Measurements from ENCODE around the gene HIBCH. TPM values are rescaled to one million over a fixed set of nuclear protein-coding genes. Genes with fewer than 3 reads are reported as not detected.
A peak's percentile ranks its signal among the peaks of the same experiment; 100 is the strongest.
"Not testable (repeated sequence)": the region's sequence is repeated elsewhere in the genome, so short reads cannot be mapped to it uniquely, and the experiment has no call there.

HIBCH gene
- total and polyA plus RNA-seq, 9 of the 15 experiments (the other 6 are each of a cell fraction or from before 2014, with no cell fraction given), result 17.0 to 65.4 (median 28.3) TPM

- Histone ChIP-seq H3K4me2 (ENCODE audit: insufficient read depth, low read length) (no peak overlapping the region), H3K9ac (ENCODE audit: insufficient read depth in 1 of 2, low read depth in 2 of 2, low read length in 2 of 2) (no peak overlapping the region), H3K27me3 (ENCODE audit: control insufficient read depth in 2 of 2, insufficient read depth in 2 of 2, low read length in 2 of 2) (no peaks in the 10 kb centered on the region), H3K27ac (ENCODE audit: extremely low read depth, low read depth, low read length) (no peak overlapping the region), H3K9me3 (replicated peaks; ENCODE audit: control insufficient read depth, insufficient read depth, low read depth, low read length) (no peaks in the 10 kb centered on the region), H2AFZ (ENCODE audit: low read depth, low read length) (no peak overlapping the region), H3K4me3 (no peak overlapping the region), H3K79me2 (ENCODE audit: control insufficient read depth, insufficient read depth, low read length) (no peaks in the 10 kb centered on the region), H4K20me1 (replicated peaks; ENCODE audit: control insufficient read depth, insufficient read depth, low read length) (no peaks in the 10 kb centered on the region), H3K36me3 (ENCODE audit: control insufficient read depth, insufficient read depth, low read length) (no peaks in the 10 kb centered on the region), H3K9me1 (ENCODE audit: control insufficient read depth, insufficient read depth, low read length) (no peaks in the 10 kb centered on the region), H3K4me1 (replicated peaks in 1 of 2; ENCODE audit: control insufficient read depth in 2 of 2, insufficient read depth in 2 of 2, low read length in 2 of 2) (peaks cover 3 to 16% of the 10 kb centered on the region in 2 experiments; a peak in 4 of 5 replicates)
- BruUV-seq (replicated peaks), result no TSS peak
- intact Hi-C loops (cut with micrococcal nuclease), result no loop called here
- in situ Hi-C loops (cut with MboI), result no loop called here
- CTCF ChIA-PET (ENCODE audit: low intra/inter-chr PET ratio), result no interaction called here
- DNase-seq (ENCODE audit: extremely low read depth in 1 of 4, low spot score in 3 of 4) (no peak), ATAC-seq (no peak), FAIRE-seq (no peak)
- POLR2A ChIA-PET, result interaction anchor here (1.0 kb wide), 2 partner anchors 10 to 22 kb away, joined by 3 to 4 read pairs; no protein-coding TSS in a partner anchor
- TF ChIP-seq POLR2A (conservative IDR thresholded peaks at IDR 0.05), result no peak
- TF ChIP-seq STAT6 (CRISPR knock-in tag; IDR thresholded peaks at IDR 0.05), result no peak
- TF ChIP-seq STAG1 (CRISPR knock-in tag; IDR thresholded peaks at IDR 0.05; ENCODE audit: borderline replicate concordance), result no peak
- TF ChIP-seq RAD21 (CRISPR knock-in tag; conservative IDR thresholded peaks at IDR 0.05 in 1 of 2, IDR thresholded peaks at IDR 0.05 in 1 of 2), result no peak
- no peak for TF ChIP-seq COPS2 (conservative IDR thresholded peaks at IDR 0.05)
- TF ChIP-seq FOSL1 (tag; conservative IDR thresholded peaks at IDR 0.05), result no peak
- TF ChIP-seq ZBTB8A (IDR thresholded peaks at IDR 0.05; ENCODE audit: partially characterized antibody), result no peak
- TF ChIP-seq TAF9B (IDR thresholded peaks at IDR 0.05; ENCODE audit: partially characterized antibody), result no peak
- no peak for TF ChIP-seq HMGN3 (IDR thresholded peaks at IDR 0.05; ENCODE audit: borderline replicate concordance, extremely low read depth, insufficient read length, low read depth, low read length)
- no peak for TF ChIP-seq ZBTB17 (CRISPR knock-in tag; IDR thresholded peaks at IDR 0.05)
Measured at GRCh38 chr2:190360561-190360960, 40.9 kb upstream of the HIBCH start.

GRCh38 chr2:190358655-190359448 lies 39.2 kb upstream of the HIBCH start:
- H4K20me1 ChIP-seq (replicated peaks; ENCODE audit: control insufficient read depth, insufficient read depth, low read length); H3K79me2 ChIP-seq (ENCODE audit: control insufficient read depth, insufficient read depth, low read length); H3K27ac ChIP-seq (ENCODE audit: extremely low read depth, low read depth, low read length); H3K36me3 ChIP-seq (ENCODE audit: control insufficient read depth, insufficient read depth, low read length); H3K4me2 ChIP-seq (ENCODE audit: insufficient read depth, low read length); BruUV-seq (replicated peaks); DNase-seq (ENCODE audit: extremely low read depth in 1 of 4, low spot score in 3 of 4); H3K9me1 ChIP-seq (ENCODE audit: control insufficient read depth, insufficient read depth, low read length); in situ Hi-C loops (cut with MboI); H3K4me3 ChIP-seq; intact Hi-C loops (cut with micrococcal nuclease); CTCF ChIA-PET (ENCODE audit: low intra/inter-chr PET ratio); H3K27me3 ChIP-seq (ENCODE audit: control insufficient read depth in 2 of 2, insufficient read depth in 2 of 2, low read length in 2 of 2); H3K9ac ChIP-seq (ENCODE audit: insufficient read depth in 1 of 2, low read depth in 2 of 2, low read length in 2 of 2); H3K9me3 ChIP-seq (replicated peaks; ENCODE audit: control insufficient read depth, insufficient read depth, low read depth, low read length); POLR2A ChIA-PET: not testable (repeated sequence)
- 0 out of 2 replicates have a peak overlapping the region, but pooled peaks have one; percentile 23 for H2AFZ ChIP-seq (ENCODE audit: low read depth, low read length)
- peak; percentile 9; the same call in 2 of the 3 replicates for ATAC-seq
- WGBS (ENCODE audit: insufficient coverage, low coverage, missing lambda C conversion rate), result 74% methylated on average over 8 of the region's 8 CpGs
- FAIRE-seq, result peak; percentile 67
- peaks cover 3 to 26% of the 10 kb centered on the region in 2 experiments; a peak in 4 of 5 replicates for H3K4me1 ChIP-seq (replicated peaks in 1 of 2; ENCODE audit: control insufficient read depth in 2 of 2, insufficient read depth in 2 of 2, low read length in 2 of 2)

All from K562 (cell line).